K562 (cell line): ENCODE measurements around the gene SLC26A1. TPM values are rescaled to one million over a fixed set of nuclear protein-coding genes. Genes with fewer than 3 reads are reported as not detected.

Experiments used
- BMI1 ChIP-seq: fragments of 150-350 bp; IDR thresholded peaks from 2 replicates; pipeline ENCODE4 v1.6.1; 2014; ENCODE audit warnings: low read length
- EP300 ChIP-seq: IDR thresholded peaks from 2 replicates; pipeline ENCODE4 v1.6.1; 2012; ENCODE audit warnings: low read length, improper control_type of control experiment
- FOXJ2 ChIP-seq: fragments of 200-800 bp; sonication (Bioruptor generic); IDR thresholded peaks from 2 replicates; pipeline ENCODE4 v1.6.1; 2016; ENCODE audit warnings: missing genetic modification characterization, missing compliant biosample characterization
- JUN ChIP-seq, 2 experiments: sonication (generic) in 1 of 2; formaldehyde crosslinking in 1 of 2; IDR thresholded peaks; 2 replicates each; pipeline versions ENCODE4 v1.6.1 to v1.8.0; 2012 to 2022; ENCODE audit warnings: borderline replicate concordance in 2 of 2, mild to moderate bottlenecking in 2 of 2, improper control_type of control experiment in 1 of 2, low read depth in 1 of 2, low read length in 1 of 2, missing genetic modification reagents in 1 of 2
- KDM1A ChIP-seq, 2 experiments: fragments of 450-650 bp; IDR thresholded peaks; 2 replicates each; pipeline ENCODE4 v1.6.1; 2016; ENCODE audit warnings: mild to moderate bottlenecking in 2 of 2
- LEF1 ChIP-seq: fragments of 450-650 bp; IDR thresholded peaks from 2 replicates; pipeline ENCODE4 v1.6.1; 2016; ENCODE audit warnings: mild to moderate bottlenecking
- MYC ChIP-seq, 2 experiments: fragments of 250-450 bp in 1 of 2; sonication (Bioruptor Pico) in 1 of 2; IDR thresholded peaks; 2 replicates each; pipeline versions ENCODE4 v1.5.1 to v1.6.1; 2012 to 2021; ENCODE audit warnings: low read depth in 2 of 2, borderline replicate concordance in 1 of 2, improper control_type of control experiment in 1 of 2, low read length in 1 of 2, mild to moderate bottlenecking in 1 of 2, moderate library complexity in 1 of 2
- OTX1 ChIP-seq: fragments of 450-650 bp; formaldehyde crosslinking; IDR thresholded peaks from 2 replicates; pipeline ENCODE4 v1.4.0; 2022; ENCODE audit warnings: mild to moderate bottlenecking
- RFX1 ChIP-seq: fragments of 450-650 bp; IDR thresholded peaks from 2 replicates; pipeline ENCODE4 v1.6.1; 2016; ENCODE audit warnings: mild to moderate bottlenecking, moderate library complexity
- SLC30A9 ChIP-seq: fragments of 250-450 bp; sonication (Bioruptor Pico); IDR thresholded peaks from 2 replicates; pipeline ENCODE4 v1.8.0; 2022; ENCODE audit warnings: mild to moderate bottlenecking, moderate library complexity
- SRSF3 ChIP-seq: fragments of 200-400 bp; formaldehyde crosslinking; IDR thresholded peaks from 2 replicates; pipeline ENCODE4 v1.6.1; 2016; ENCODE audit warnings: mild to moderate bottlenecking, low read length, moderate library complexity; ENCODE audit not compliant: insufficient read depth
- TAL1 ChIP-seq: fragments of 450-650 bp; IDR thresholded peaks from 2 replicates; pipeline ENCODE4 v1.6.1; 2016; ENCODE audit warnings: mild to moderate bottlenecking
- ZNF316 ChIP-seq: fragments of 450-650 bp; IDR thresholded peaks from 2 replicates; pipeline ENCODE4 v1.6.1; 2016
- ZNF561 ChIP-seq: fragments of 450-650 bp; formaldehyde crosslinking; conservative IDR thresholded peaks from 2 replicates; pipeline ENCODE4 v1.4.0; 2020; ENCODE audit warnings: mild to moderate bottlenecking, moderate library complexity
- ZNF778 ChIP-seq: fragments of 450-650 bp; formaldehyde crosslinking; IDR thresholded peaks from 2 replicates; pipeline ENCODE4 v1.4.0; 2020; ENCODE audit warnings: mild to moderate bottlenecking, moderate library complexity
- polyA plus RNA-seq, 8 experiments: library from polyadenylated mRNA; depleted of rRNA in 4 of 8; stranded (reverse) in 5 of 8; unstranded in 3 of 8; fragments of >200 nt; fragmentation: Nextera tagmentation in 2 of 8; fragmentation: Illumina TruSeq in 1 of 8; extraction: Ambion mirVana in 2 of 8; extraction: Trizol in 1 of 8; gene quantifications; 2 replicates each; pipeline versions ENCODE4 v1.2.1 to v1.2.3, GENCODE V29; 2011 to 2014; ENCODE audit warnings: inconsistent platforms in 1 of 8, missing spikeins in 1 of 8
- total RNA-seq, 7 experiments: library from RNA; depleted of rRNA in 6 of 7; stranded (reverse); fragments of >200 nt in 6 of 7; fragmentation: Illumina TruSeq in 2 of 7; extraction: Trizol in 2 of 7; gene quantifications; 2 replicates each; pipeline versions ENCODE4 v1.2.1 to v1.2.3, GENCODE V29; 2011 to 2021; ENCODE audit warnings: low replicate concordance in 1 of 7
- TF ChIP-seq, protein P1 (sequence below): IDR thresholded peaks from 3 replicates; pipeline ENCODE4 v1.6.1; 2011; ENCODE audit warnings: borderline replicate concordance, mild to moderate bottlenecking, moderate library complexity; ENCODE audit not compliant: insufficient read length; ENCODE audit errors: extremely low read depth
- TF ChIP-seq, protein P2 (sequence below): fragments of 450-650 bp; formaldehyde crosslinking; conservative IDR thresholded peaks from 2 replicates; pipeline ENCODE4 v1.4.0; 2022; ENCODE audit warnings: mild to moderate bottlenecking, missing genetic modification characterization
- TF ChIP-seq, protein P3 (sequence below): fragments of 250-450 bp; sonication (Bioruptor Pico); IDR thresholded peaks from 2 replicates; pipeline ENCODE4 v1.4.0; 2020; ENCODE audit warnings: mild to moderate bottlenecking, moderate library complexity, borderline replicate concordance

Gene SLC26A1
- total and polyA plus RNA-seq, 9 of the 15 experiments (the other 6 are each of a cell fraction or from before 2014, with no cell fraction given), result 0.11 to 4.2 (median 0.95) TPM

DNA sequence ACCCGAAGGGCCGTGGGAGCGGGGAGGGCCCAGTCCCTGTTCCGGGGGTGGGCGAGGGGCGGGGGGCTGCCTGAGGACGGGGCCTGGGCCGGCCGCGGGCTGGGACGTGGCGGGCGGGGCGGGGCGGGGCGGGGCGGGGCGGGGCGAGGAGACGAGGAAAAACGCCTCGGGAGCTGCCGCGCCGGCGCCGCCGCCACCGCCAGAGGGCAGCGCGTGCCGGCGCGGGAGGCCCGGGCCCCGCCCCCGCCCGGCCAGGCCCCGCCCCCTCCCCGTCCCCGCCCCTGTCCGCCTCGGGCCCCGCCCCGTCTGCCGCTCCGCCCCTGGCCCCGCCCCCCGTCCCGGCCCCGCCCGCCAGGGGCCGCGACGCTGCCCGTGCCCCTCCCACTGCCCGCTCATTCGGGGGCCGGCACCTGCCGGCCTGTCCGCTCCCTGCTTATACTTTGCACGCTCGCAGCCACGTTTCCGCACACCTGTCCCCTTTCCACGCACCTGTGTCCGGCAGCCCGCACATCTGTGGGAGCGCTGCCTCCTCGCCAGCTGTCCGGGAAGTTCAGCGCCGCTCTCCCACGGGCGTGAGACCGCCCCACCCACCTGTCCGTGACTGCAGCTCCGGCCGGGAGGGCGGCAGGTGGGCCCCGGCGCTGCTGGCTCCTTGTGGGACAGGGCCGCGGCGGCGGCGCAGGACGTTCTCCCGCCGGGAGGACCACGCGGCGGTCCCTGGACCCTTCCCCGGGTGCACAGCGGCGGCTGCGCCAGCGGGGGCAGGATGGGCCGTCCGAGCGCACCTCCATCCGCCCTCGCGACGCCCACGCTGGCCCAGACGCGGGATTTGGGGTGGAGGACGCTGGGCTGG is 16.6 kb upstream of the SLC26A1 start (continued):
- TF ChIP-seq, protein P1, sequence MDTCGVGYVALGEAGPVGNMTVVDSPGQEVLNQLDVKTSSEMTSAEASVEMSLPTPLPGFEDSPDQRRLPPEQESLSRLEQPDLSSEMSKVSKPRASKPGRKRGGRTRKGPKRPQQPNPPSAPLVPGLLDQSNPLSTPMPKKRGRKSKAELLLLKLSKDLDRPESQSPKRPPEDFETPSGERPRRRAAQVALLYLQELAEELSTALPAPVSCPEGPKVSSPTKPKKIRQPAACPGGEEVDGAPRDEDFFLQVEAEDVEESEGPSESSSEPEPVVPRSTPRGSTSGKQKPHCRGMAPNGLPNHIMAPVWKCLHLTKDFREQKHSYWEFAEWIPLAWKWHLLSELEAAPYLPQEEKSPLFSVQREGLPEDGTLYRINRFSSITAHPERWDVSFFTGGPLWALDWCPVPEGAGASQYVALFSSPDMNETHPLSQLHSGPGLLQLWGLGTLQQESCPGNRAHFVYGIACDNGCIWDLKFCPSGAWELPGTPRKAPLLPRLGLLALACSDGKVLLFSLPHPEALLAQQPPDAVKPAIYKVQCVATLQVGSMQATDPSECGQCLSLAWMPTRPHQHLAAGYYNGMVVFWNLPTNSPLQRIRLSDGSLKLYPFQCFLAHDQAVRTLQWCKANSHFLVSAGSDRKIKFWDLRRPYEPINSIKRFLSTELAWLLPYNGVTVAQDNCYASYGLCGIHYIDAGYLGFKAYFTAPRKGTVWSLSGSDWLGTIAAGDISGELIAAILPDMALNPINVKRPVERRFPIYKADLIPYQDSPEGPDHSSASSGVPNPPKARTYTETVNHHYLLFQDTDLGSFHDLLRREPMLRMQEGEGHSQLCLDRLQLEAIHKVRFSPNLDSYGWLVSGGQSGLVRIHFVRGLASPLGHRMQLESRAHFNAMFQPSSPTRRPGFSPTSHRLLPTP, result no peak
- no peak for TF ChIP-seq LEF1
- no peak for TF ChIP-seq ZNF778
- no peak for TF ChIP-seq EP300
- TF ChIP-seq MYC (IDR thresholded peaks at IDR 0.05; ENCODE audit: low read depth, low read length), result no peak; the same call in 1 of the 2 replicates
- no peak for TF ChIP-seq MYC (CRISPR knock-in tag; IDR thresholded peaks at IDR 0.05; ENCODE audit: borderline replicate concordance, low read depth)
- no peak for TF ChIP-seq FOXJ2 (tag)
- no peak for TF ChIP-seq RFX1
- TF ChIP-seq, protein P2, sequence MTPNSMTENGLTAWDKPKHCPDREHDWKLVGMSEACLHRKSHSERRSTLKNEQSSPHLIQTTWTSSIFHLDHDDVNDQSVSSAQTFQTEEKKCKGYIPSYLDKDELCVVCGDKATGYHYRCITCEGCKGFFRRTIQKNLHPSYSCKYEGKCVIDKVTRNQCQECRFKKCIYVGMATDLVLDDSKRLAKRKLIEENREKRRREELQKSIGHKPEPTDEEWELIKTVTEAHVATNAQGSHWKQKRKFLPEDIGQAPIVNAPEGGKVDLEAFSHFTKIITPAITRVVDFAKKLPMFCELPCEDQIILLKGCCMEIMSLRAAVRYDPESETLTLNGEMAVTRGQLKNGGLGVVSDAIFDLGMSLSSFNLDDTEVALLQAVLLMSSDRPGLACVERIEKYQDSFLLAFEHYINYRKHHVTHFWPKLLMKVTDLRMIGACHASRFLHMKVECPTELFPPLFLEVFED (CRISPR knock-in tag), result no peak
- TF ChIP-seq, protein P3, sequence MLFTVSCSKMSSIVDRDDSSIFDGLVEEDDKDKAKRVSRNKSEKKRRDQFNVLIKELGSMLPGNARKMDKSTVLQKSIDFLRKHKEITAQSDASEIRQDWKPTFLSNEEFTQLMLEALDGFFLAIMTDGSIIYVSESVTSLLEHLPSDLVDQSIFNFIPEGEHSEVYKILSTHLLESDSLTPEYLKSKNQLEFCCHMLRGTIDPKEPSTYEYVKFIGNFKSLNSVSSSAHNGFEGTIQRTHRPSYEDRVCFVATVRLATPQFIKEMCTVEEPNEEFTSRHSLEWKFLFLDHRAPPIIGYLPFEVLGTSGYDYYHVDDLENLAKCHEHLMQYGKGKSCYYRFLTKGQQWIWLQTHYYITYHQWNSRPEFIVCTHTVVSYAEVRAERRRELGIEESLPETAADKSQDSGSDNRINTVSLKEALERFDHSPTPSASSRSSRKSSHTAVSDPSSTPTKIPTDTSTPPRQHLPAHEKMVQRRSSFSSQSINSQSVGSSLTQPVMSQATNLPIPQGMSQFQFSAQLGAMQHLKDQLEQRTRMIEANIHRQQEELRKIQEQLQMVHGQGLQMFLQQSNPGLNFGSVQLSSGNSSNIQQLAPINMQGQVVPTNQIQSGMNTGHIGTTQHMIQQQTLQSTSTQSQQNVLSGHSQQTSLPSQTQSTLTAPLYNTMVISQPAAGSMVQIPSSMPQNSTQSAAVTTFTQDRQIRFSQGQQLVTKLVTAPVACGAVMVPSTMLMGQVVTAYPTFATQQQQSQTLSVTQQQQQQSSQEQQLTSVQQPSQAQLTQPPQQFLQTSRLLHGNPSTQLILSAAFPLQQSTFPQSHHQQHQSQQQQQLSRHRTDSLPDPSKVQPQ, result no peak
- no peak for TF ChIP-seq ZNF561 (CRISPR knock-in tag)
- TF ChIP-seq JUN (IDR thresholded peaks at IDR 0.05; ENCODE audit: borderline replicate concordance, low read depth, low read length), result no peak
- TF ChIP-seq JUN (CRISPR knock-in tag; IDR thresholded peaks at IDR 0.05; ENCODE audit: borderline replicate concordance), result no peak
- no peak for TF ChIP-seq BMI1
- TF ChIP-seq SRSF3, result no peak
- no peak for TF ChIP-seq OTX1
- no peak for TF ChIP-seq SLC30A9
- TF ChIP-seq KDM1A (IDR thresholded peaks at IDR 0.05), result no peak
- TF ChIP-seq ZNF316, result peak; percentile 51
- no peak for TF ChIP-seq TAL1
